Measurements from ENCODE around the gene LY9. TPM values are rescaled to one million over a fixed set of nuclear protein-coding genes. Genes with fewer than 3 reads are reported as not detected.
A peak's percentile ranks its signal among the peaks of the same experiment; 100 is the strongest.

LY9 gene
- total RNA-seq, 1 donor from 2014 or later, result not detected

GRCh38 chr1:160839746-160840145 is 43.8 kb downstream of the LY9 start:
- H3K4me3 Mint-ChIP-seq (ENCODE audit: unreplicated experiment), result no peak overlapping the region
- no peaks in the 10 kb centered on the region for H3K4me1 Mint-ChIP-seq (ENCODE audit: unreplicated experiment)
- no peak overlapping the region for H3K27ac Mint-ChIP-seq (ENCODE audit: unreplicated experiment)
- H3K9me3 Mint-ChIP-seq (ENCODE audit: unreplicated experiment), result no peaks in the 10 kb centered on the region
- TF ChIP-seq CTCF (IDR thresholded peaks at IDR 0.05), result no peak
- peaks cover 2% of the 10 kb centered on the region for H3K27me3 Mint-ChIP-seq (ENCODE audit: unreplicated experiment)
- DNase-seq (ENCODE audit: extremely low spot score, unreplicated experiment), result no peak
- no peaks in the 10 kb centered on the region for H3K36me3 Mint-ChIP-seq (ENCODE audit: unreplicated experiment)

GRCh38 chr1:160841079-160841478 is 45.1 kb downstream of the LY9 start:
- Mint-ChIP-seq H3K9me3 (ENCODE audit: unreplicated experiment) (no peaks in the 10 kb centered on the region), H3K4me1 (ENCODE audit: unreplicated experiment) (no peaks in the 10 kb centered on the region), H3K27ac (ENCODE audit: unreplicated experiment) (no peak overlapping the region), H3K4me3 (ENCODE audit: unreplicated experiment) (no peak overlapping the region), H3K27me3 (ENCODE audit: unreplicated experiment) (peaks cover 2% of the 10 kb centered on the region), H3K36me3 (ENCODE audit: unreplicated experiment) (no peaks in the 10 kb centered on the region)
- DNase-seq (ENCODE audit: extremely low spot score, unreplicated experiment), result no peak
- no peak for TF ChIP-seq CTCF (IDR thresholded peaks at IDR 0.05)

GRCh38 chr1:160844447-160845232 is 48.7 kb downstream of the LY9 start:
- peak; percentile 27 for DNase-seq (ENCODE audit: extremely low spot score, unreplicated experiment)
- H3K36me3 Mint-ChIP-seq (ENCODE audit: unreplicated experiment), result no peaks in the 10 kb centered on the region
- H3K4me1 Mint-ChIP-seq (ENCODE audit: unreplicated experiment), result no peaks in the 10 kb centered on the region
- H3K27ac Mint-ChIP-seq (ENCODE audit: unreplicated experiment), result no peak overlapping the region
- peaks cover 2% of the 10 kb centered on the region for H3K27me3 Mint-ChIP-seq (ENCODE audit: unreplicated experiment)
- no peaks in the 10 kb centered on the region for H3K9me3 Mint-ChIP-seq (ENCODE audit: unreplicated experiment)
- no peak for TF ChIP-seq CTCF (IDR thresholded peaks at IDR 0.05)
- no peak overlapping the region for H3K4me3 Mint-ChIP-seq (ENCODE audit: unreplicated experiment)

- no peaks in the 10 kb centered on the region for H3K36me3 Mint-ChIP-seq (ENCODE audit: unreplicated experiment)
- no peaks in the 10 kb centered on the region for H3K4me1 Mint-ChIP-seq (ENCODE audit: unreplicated experiment)
- H3K27ac Mint-ChIP-seq (ENCODE audit: unreplicated experiment), result no peak overlapping the region
- no peak overlapping the region for H3K4me3 Mint-ChIP-seq (ENCODE audit: unreplicated experiment)
- DNase-seq (ENCODE audit: extremely low spot score, unreplicated experiment), result peak; percentile 76
- no peak for TF ChIP-seq CTCF (IDR thresholded peaks at IDR 0.05)
- no peaks in the 10 kb centered on the region for H3K9me3 Mint-ChIP-seq (ENCODE audit: unreplicated experiment)
- H3K27me3 Mint-ChIP-seq (ENCODE audit: unreplicated experiment), result peaks cover 2% of the 10 kb centered on the region
Observed at GRCh38 chr1:160846281-160846680, 50.3 kb downstream of the LY9 start.

- H3K4me1 Mint-ChIP-seq (ENCODE audit: unreplicated experiment), result no peaks in the 10 kb centered on the region
- no peak overlapping the region for H3K27ac Mint-ChIP-seq (ENCODE audit: unreplicated experiment)
- no peak for DNase-seq (ENCODE audit: extremely low spot score, unreplicated experiment)
- H3K9me3 Mint-ChIP-seq (ENCODE audit: unreplicated experiment), result no peaks in the 10 kb centered on the region
- H3K4me3 Mint-ChIP-seq (ENCODE audit: unreplicated experiment), result no peak overlapping the region
- TF ChIP-seq CTCF (IDR thresholded peaks at IDR 0.05), result no peak
- H3K36me3 Mint-ChIP-seq (ENCODE audit: unreplicated experiment), result no peaks in the 10 kb centered on the region
- peaks cover 2% of the 10 kb centered on the region for H3K27me3 Mint-ChIP-seq (ENCODE audit: unreplicated experiment)
Observed at GRCh38 chr1:160850541-160850940, 54.6 kb downstream of the LY9 start.
